ENCODE measurements around the gene SIM1. TPM values are rescaled to one million over a fixed set of nuclear protein-coding genes. Genes with fewer than 3 reads are reported as not detected.

SIM1 gene
- total RNA-seq, 2 experiments from 2014 or later = not detected

GRCh38 chr6:100493206-100493888 is 28.6 kb upstream of the SIM1 start:
- Histone ChIP-seq H3K9me3 (ENCODE audit: control insufficient read depth in 1 of 2, insufficient read depth in 1 of 2, low read length in 2 of 2) (no peaks in the 10 kb centered on the region), H3K27me3 (ENCODE audit: control insufficient read depth in 1 of 2, insufficient read depth in 2 of 2, low read length in 2 of 2) (peaks cover 5 to 8% of the 10 kb centered on the region in 2 experiments), H3K36me3 (ENCODE audit: insufficient read depth, low read length) (no peaks in the 10 kb centered on the region), H3K4me1 (ENCODE audit: insufficient read depth, low read length) (no peaks in the 10 kb centered on the region), H3K4me3 (ENCODE audit: low read length) (no peak overlapping the region), H3K27ac (ENCODE audit: low read depth in 1 of 2, low read length in 2 of 2) (no peak overlapping the region)
- Mint-ChIP-seq H3K36me3 (ENCODE audit: low read depth) (no peaks in the 10 kb centered on the region), H3K9me3 (peaks cover 5% of the 10 kb centered on the region), H3K27me3 (peaks cover 53% of the 10 kb centered on the region), H3K27ac (no peak overlapping the region), H3K4me3 (no peak overlapping the region), H3K4me1 (ENCODE audit: low read depth) (no peaks in the 10 kb centered on the region)
- no peak for ATAC-seq (ENCODE audit: poor library complexity)
- ChIA-PET POLR2A (no interaction called here), CTCF (no interaction called here)
- intact Hi-C loops (cut with DNase I, micrococcal nuclease) = no loop called here
- no peak for DNase-seq
- TF ChIP-seq, protein P1, sequence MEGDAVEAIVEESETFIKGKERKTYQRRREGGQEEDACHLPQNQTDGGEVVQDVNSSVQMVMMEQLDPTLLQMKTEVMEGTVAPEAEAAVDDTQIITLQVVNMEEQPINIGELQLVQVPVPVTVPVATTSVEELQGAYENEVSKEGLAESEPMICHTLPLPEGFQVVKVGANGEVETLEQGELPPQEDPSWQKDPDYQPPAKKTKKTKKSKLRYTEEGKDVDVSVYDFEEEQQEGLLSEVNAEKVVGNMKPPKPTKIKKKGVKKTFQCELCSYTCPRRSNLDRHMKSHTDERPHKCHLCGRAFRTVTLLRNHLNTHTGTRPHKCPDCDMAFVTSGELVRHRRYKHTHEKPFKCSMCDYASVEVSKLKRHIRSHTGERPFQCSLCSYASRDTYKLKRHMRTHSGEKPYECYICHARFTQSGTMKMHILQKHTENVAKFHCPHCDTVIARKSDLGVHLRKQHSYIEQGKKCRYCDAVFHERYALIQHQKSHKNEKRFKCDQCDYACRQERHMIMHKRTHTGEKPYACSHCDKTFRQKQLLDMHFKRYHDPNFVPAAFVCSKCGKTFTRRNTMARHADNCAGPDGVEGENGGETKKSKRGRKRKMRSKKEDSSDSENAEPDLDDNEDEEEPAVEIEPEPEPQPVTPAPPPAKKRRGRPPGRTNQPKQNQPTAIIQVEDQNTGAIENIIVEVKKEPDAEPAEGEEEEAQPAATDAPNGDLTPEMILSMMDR (IDR thresholded peaks at IDR 0.05) = no peak

DNA sequence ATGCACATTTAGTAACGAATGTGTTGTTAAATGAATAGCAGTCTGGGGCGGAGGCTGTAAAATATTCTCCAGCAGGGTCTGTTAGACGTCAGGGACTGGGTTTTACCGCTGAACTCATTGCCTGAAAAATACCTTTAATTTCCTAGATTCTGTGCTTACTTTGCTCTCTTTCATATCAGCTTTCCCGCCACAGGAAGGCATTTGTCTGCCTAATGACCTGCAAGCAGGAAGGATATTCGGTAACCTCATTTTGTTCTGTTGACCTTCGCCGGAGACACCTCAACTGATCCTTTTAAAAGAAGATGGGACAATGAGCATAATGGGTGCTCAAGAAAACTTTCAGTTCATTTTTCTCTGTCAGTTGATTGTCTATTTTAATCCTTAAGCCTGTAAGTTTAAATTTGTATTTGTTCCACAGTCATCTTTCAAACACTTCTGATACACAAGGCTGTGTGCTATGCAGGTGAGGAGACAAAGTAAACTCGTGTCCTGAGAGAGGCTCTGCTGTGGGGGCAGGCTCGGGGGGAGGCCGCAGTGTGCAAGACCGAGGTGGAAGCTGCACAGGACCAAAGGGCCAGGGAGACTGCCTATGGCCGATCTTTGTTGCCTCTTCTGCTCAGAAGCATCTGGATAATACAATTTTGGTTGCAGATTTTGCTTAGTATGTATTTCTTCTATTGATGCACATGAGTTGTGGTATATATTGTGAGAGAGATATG is 27.4 kb upstream of the SIM1 start:
- Mint-ChIP-seq H3K36me3 (ENCODE audit: low read depth) (no peaks in the 10 kb centered on the region), H3K27ac (no peak overlapping the region), H3K4me3 (no peak overlapping the region), H3K4me1 (ENCODE audit: low read depth) (no peaks in the 10 kb centered on the region), H3K9me3 (peaks cover 5% of the 10 kb centered on the region), H3K27me3 (peaks cover 53% of the 10 kb centered on the region)
- H3K9me3 ChIP-seq (ENCODE audit: control insufficient read depth in 1 of 2, insufficient read depth in 1 of 2, low read length in 2 of 2) = no peaks in the 10 kb centered on the region
- H3K4me3 ChIP-seq (ENCODE audit: low read length) = no peak overlapping the region
- POLR2A ChIA-PET = no interaction called here
- H3K27me3 ChIP-seq (ENCODE audit: control insufficient read depth in 1 of 2, insufficient read depth in 2 of 2, low read length in 2 of 2) = peaks cover 5 to 12% of the 10 kb centered on the region in 2 experiments
- H3K4me1 ChIP-seq (ENCODE audit: insufficient read depth, low read length) = no peaks in the 10 kb centered on the region
- H3K27ac ChIP-seq (ENCODE audit: low read depth in 1 of 2, low read length in 2 of 2) = no peak overlapping the region
- no peak for DNase-seq
- H3K36me3 ChIP-seq (ENCODE audit: insufficient read depth, low read length) = no peaks in the 10 kb centered on the region
- TF ChIP-seq, protein P1 (IDR thresholded peaks at IDR 0.05) = no peak
- no peak for ATAC-seq (ENCODE audit: poor library complexity)
- intact Hi-C loops (cut with DNase I, micrococcal nuclease) = no loop called here
- CTCF ChIA-PET = no interaction called here

GRCh38 chr6:100490065-100490464 is 25.3 kb upstream of the SIM1 start:
- ATAC-seq (ENCODE audit: poor library complexity) (no peak), DNase-seq (no peak)
- no peaks in the 10 kb centered on the region for H3K9me3 ChIP-seq (ENCODE audit: control insufficient read depth in 1 of 2, insufficient read depth in 1 of 2, low read length in 2 of 2)
- H3K4me3 Mint-ChIP-seq = no peak overlapping the region
- intact Hi-C loops (cut with DNase I, micrococcal nuclease) = no loop called here
- H3K27ac ChIP-seq (ENCODE audit: low read depth in 1 of 2, low read length in 2 of 2) = no peak overlapping the region
- no peak overlapping the region for H3K4me3 ChIP-seq (ENCODE audit: low read length)
- no peaks in the 10 kb centered on the region for H3K36me3 Mint-ChIP-seq (ENCODE audit: low read depth)
- H3K4me1 ChIP-seq (ENCODE audit: insufficient read depth, low read length) = no peaks in the 10 kb centered on the region
- H3K27me3 ChIP-seq (ENCODE audit: control insufficient read depth in 1 of 2, insufficient read depth in 2 of 2, low read length in 2 of 2) = peaks cover 5 to 12% of the 10 kb centered on the region in 2 experiments
- H3K27me3 Mint-ChIP-seq = peaks cover 57% of the 10 kb centered on the region
- TF ChIP-seq, protein P1 (IDR thresholded peaks at IDR 0.05) = no peak
- ChIA-PET POLR2A (no interaction called here), CTCF (no interaction called here)
- no peaks in the 10 kb centered on the region for H3K36me3 ChIP-seq (ENCODE audit: insufficient read depth, low read length)
- no peaks in the 10 kb centered on the region for H3K4me1 Mint-ChIP-seq (ENCODE audit: low read depth)
- H3K9me3 Mint-ChIP-seq = no peaks in the 10 kb centered on the region
- no peak overlapping the region for H3K27ac Mint-ChIP-seq
